Chondrocyte (in vitro differentiated cells): ENCODE measurements around the gene TBX3. TPM values are rescaled to one million over a fixed set of nuclear protein-coding genes. Genes with fewer than 3 reads are reported as not detected.
"Not testable (repeated sequence)": the region's sequence is repeated elsewhere in the genome, so short reads cannot be mapped to it uniquely, and the experiment has no call there.

ENCODE experiments used
- DNase-seq: peaks from one replicate; pipeline ENCODE4 v3.0.0; 2021; ENCODE audit warnings: mixed read lengths, low spot score
- H3K27ac Mint-ChIP-seq: one replicate; pipeline ENCODE4 v1.8.0; 2021; ENCODE audit warnings: mild to moderate bottlenecking, moderate library complexity, mixed read lengths; ENCODE audit not compliant: unreplicated experiment
- H3K27me3 Mint-ChIP-seq: 2 replicates; pipeline ENCODE4 v1.8.0; 2021; ENCODE audit warnings: low read depth, mixed read lengths
- H3K36me3 Mint-ChIP-seq: 2 replicates; pipeline ENCODE4 v1.8.0; 2021; ENCODE audit warnings: low read depth, mixed read lengths
- H3K4me1 Mint-ChIP-seq: 2 replicates; pipeline ENCODE4 v1.8.0; 2021; ENCODE audit warnings: low read depth, mild to moderate bottlenecking, mixed read lengths
- H3K4me3 Mint-ChIP-seq: one replicate; pipeline ENCODE4 v1.8.0; 2021; ENCODE audit warnings: mild to moderate bottlenecking, moderate library complexity, mixed read lengths; ENCODE audit not compliant: unreplicated experiment
- H3K9me3 Mint-ChIP-seq: 2 replicates; pipeline ENCODE4 v1.8.0; 2021; ENCODE audit warnings: low read depth, mixed read lengths
- CTCF ChIP-seq: fragments of 200-600 bp; sonication (generic); IDR thresholded peaks from 2 replicates; pipeline ENCODE4 v1.5.0; 2021; ENCODE audit warnings: antibody characterized with exemption, mild to moderate bottlenecking, moderate library complexity
- long read RNA-seq: library from polyadenylated mRNA; stranded (forward); transcript quantifications from one replicate; pipeline ENCODE4 v2.0.0, GENCODE V29; 2021
- total RNA-seq: library from RNA; stranded (reverse); gene quantifications from 3 replicates; pipeline ENCODE4 v1.2.1, GENCODE V29; 2021

The TBX3 gene
- 0.53 to 2.9 TPM (median 2.5 TPM) in 3 replicates for total RNA-seq
- long read RNA-seq, full-length matches to known transcripts: 2 of 2 reads
- long read RNA-seq, partial matches to known transcripts: 0 of 2 reads
- long read RNA-seq, other reads (novel, unspliced or antisense): 0 of 2 reads

GRCh38 chr12:114684098-114684869 lies at the start of gene TBX3:
TBX3 (minus strand) TSS chr12:114684175; CDS start chr12:114683200, 975 bp downstream.
- peaks cover 43% of the 10 kb centered on the region for H3K4me1 Mint-ChIP-seq
- no peaks in the 10 kb centered on the region for H3K9me3 Mint-ChIP-seq
- H3K27ac Mint-ChIP-seq: peak within 1 kb of the TSS; percentile 96
- no peak for DNase-seq
- peaks cover 55% of the 10 kb centered on the region for H3K27me3 Mint-ChIP-seq
- peak; percentile 80 for TF ChIP-seq CTCF
- peak within 1 kb of the TSS; percentile 96 for H3K4me3 Mint-ChIP-seq
- peaks cover 7% of the 10 kb centered on the region for H3K36me3 Mint-ChIP-seq

- Mint-ChIP-seq H3K4me1 (no peaks in the 10 kb centered on the region), H3K4me3 (no peak overlapping the region), H3K27me3 (no peaks in the 10 kb centered on the region), H3K36me3 (no peaks in the 10 kb centered on the region), H3K9me3 (no peaks in the 10 kb centered on the region), H3K27ac (no peak overlapping the region)
- DNase-seq: no peak
- TF ChIP-seq CTCF: no peak
Observed at GRCh38 chr12:114732426-114733030, 48.6 kb upstream of the TBX3 start.

GRCh38 chr12:114729731-114730130 lies 45.8 kb upstream of the TBX3 start:
- TF ChIP-seq CTCF: no peak
- no peak for DNase-seq

GRCh38 chr12:114726092-114726710 lies 42.2 kb upstream of the TBX3 start:
- Mint-ChIP-seq H3K36me3 (no peaks in the 10 kb centered on the region), H3K4me3 (no peak overlapping the region), H3K27me3 (peaks cover 4% of the 10 kb centered on the region), H3K27ac (no peak overlapping the region), H3K4me1 (no peaks in the 10 kb centered on the region), H3K9me3 (no peaks in the 10 kb centered on the region)
- no peak for TF ChIP-seq CTCF
- no peak for DNase-seq

More at GRCh38 chr12:114729731-114730130, 45.8 kb upstream of the TBX3 start:
- Mint-ChIP-seq H3K36me3 (no peaks in the 10 kb centered on the region), H3K27me3 (peaks cover 4% of the 10 kb centered on the region), H3K4me1 (no peaks in the 10 kb centered on the region), H3K9me3 (no peaks in the 10 kb centered on the region), H3K4me3 (no peak overlapping the region), H3K27ac (no peak overlapping the region)

GRCh38 chr12:114722176-114722575 lies 38.2 kb upstream of the TBX3 start:
- not testable (repeated sequence) for H3K36me3 Mint-ChIP-seq, DNase-seq, H3K9me3 Mint-ChIP-seq, H3K4me3 Mint-ChIP-seq, H3K27ac Mint-ChIP-seq, H3K4me1 Mint-ChIP-seq
- peaks cover 13% of the 10 kb centered on the region for H3K27me3 Mint-ChIP-seq
